Measurements from ENCODE around the gene ERH.

ERH gene

DNA sequence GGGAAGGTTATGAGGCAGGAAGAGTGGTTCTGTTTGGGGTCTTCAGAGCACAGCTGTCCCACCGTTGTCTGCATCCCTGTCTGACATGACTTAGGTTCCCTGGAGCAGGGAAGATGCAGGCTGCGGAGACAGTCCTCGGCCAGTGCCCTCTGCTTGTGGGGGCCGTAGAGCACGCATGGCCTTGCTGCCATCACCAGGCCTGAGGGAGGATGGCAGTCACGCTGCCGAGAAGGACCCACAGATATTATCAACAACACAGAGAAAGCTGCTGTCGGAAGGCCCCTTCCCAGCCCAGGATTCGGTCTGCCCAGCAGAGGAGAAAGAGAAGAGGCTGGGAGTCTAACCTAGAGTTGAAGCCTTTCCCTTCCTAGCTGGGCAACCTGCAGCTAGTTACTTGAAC lies 35.0 kb downstream of the ERH start:
- TF ChIP-seq POU2F2 (IDR thresholded peaks at IDR 0.05; ENCODE audit: low read depth, low read length) (no peak), POLR2AphosphoS5 (IDR thresholded peaks at IDR 0.05; ENCODE audit: low read depth, low read length) (no peak), PAX5 (IDR thresholded peaks at IDR 0.05; ENCODE audit: insufficient read depth, low read length, severe bottlenecking) (no peak), SPI1 (IDR thresholded peaks at IDR 0.05; ENCODE audit: low read depth, low read length) (no peak), POLR2A (IDR thresholded peaks at IDR 0.05; ENCODE audit: low read depth, low read length) (no peak), TAF1 (IDR thresholded peaks at IDR 0.05; ENCODE audit: low read depth, low read length) (no peak)
- DNase-seq (ENCODE audit: insufficient read length, low spot score) (no peak), FAIRE-seq (no peak)

DNA sequence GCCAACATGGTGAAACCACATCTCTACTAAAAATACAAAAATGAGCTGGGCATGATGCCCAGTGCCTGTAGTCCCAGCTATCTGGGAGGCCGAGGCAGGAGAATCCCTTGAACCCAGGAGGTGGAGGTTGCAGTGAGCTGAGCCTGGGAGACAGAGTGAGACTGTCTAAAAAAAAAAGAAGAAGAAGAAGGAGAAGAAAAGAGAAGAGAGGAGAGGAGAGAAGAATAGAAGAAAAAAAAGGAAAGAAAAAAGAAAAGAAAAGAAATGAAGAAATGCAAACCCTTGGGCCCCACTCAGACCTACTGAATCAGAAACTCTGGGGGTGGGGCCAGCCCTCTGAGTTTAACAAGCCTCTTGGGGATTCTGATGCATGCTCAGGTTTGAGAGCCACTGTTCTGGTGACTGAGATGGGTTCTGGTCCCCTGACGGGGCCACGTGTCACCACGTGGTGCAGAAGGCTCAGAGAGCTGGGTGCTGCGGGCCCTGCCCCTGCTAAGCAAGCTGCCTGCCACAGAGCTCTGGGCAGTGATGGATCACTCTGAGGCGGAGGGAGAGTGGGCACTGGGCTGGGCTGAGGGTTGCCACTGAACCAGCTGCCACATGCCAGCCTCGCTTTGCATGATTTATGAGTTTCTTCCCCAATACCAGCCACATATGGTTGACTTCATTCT lies 37.5 kb downstream of the ERH start:
- TF ChIP-seq POU2F2 (IDR thresholded peaks at IDR 0.05; ENCODE audit: low read depth, low read length) (no peak), POLR2A (IDR thresholded peaks at IDR 0.05; ENCODE audit: low read depth, low read length) (no peak), POLR2AphosphoS5 (IDR thresholded peaks at IDR 0.05; ENCODE audit: low read depth, low read length) (no peak), SPI1 (IDR thresholded peaks at IDR 0.05; ENCODE audit: low read depth, low read length) (no peak), TAF1 (IDR thresholded peaks at IDR 0.05; ENCODE audit: low read depth, low read length) (no peak), PAX5 (IDR thresholded peaks at IDR 0.05; ENCODE audit: insufficient read depth, low read length, severe bottlenecking) (no peak)
- FAIRE-seq, result peak; percentile 69

DNA sequence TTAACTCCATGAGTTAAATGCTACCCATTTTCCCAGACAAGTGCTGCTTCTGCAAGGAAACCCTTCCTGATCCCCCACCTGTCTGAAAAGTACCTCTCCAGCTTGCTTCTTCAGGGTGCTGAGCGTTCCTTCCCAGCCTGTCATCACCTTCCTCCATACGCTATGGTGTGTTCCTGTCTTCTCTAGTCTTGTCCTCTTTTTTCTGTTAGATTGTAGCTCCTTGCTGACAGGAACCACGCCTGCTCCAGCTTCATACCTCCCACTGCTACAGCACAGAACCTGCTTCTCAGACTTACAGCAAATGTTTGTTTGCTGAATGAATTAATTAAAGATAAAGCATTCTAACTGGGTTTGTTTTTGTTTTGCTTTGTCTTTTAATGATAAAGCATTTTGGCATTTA lies 39.1 kb downstream of the ERH start:
- FAIRE-seq, result no peak
- TF ChIP-seq POU2F2 (IDR thresholded peaks at IDR 0.05; ENCODE audit: low read depth, low read length), result no peak
- no peak for TF ChIP-seq POLR2AphosphoS5 (IDR thresholded peaks at IDR 0.05; ENCODE audit: low read depth, low read length)
- no peak for TF ChIP-seq SPI1 (IDR thresholded peaks at IDR 0.05; ENCODE audit: low read depth, low read length)
- TF ChIP-seq PAX5 (IDR thresholded peaks at IDR 0.05; ENCODE audit: insufficient read depth, low read length, severe bottlenecking), result no peak
- TF ChIP-seq POLR2A (IDR thresholded peaks at IDR 0.05; ENCODE audit: low read depth, low read length), result no peak
- DNase-seq (ENCODE audit: insufficient read length, low spot score), result no peak

More for the DNA sequence above, 37.5 kb downstream of the ERH start:
- no peak for DNase-seq (ENCODE audit: insufficient read length, low spot score)

DNA sequence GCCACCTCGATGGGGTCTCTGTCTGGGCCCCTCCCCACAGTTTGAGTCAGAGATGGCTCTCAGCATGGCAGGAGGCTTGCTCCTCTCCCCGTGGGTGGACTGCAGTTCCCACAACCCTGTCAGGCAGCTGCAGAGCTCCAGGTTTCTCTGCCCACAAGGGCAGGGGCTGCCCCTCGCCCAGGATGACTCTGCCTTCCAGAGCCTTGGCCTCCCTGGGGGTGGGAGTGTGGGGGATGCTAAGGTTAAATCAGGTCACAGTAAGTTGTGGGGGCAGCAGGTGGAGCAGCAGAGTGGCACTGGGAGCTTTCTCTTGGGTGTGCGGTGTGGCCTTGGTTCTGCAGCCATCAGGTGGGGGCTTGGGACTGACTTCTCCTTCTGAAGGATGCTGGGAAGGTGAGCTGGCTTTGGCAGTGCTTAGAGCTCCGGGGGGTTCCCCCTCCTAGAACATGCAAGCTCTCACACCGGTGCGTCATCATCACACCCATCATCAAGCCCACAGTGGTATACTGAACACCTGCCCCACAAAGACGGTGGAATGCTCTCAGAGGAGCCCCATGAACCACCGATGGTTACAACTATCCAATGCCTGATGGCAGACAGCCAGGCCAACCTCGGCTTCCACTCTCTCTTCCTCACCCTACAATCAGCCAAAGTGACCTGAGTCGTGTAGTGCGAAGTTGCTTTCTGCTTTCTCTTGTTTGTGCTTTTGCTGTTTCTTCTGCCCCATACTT lies 39.7 kb downstream of the ERH start:
- TF ChIP-seq POU2F2 (IDR thresholded peaks at IDR 0.05; ENCODE audit: low read depth, low read length), result peak; percentile 57; the same call in 1 of the 2 replicates
- no peak for TF ChIP-seq POLR2AphosphoS5 (IDR thresholded peaks at IDR 0.05; ENCODE audit: low read depth, low read length)
- 0 out of 2 replicates have a peak, but pooled peaks have one; percentile 1 for TF ChIP-seq SPI1 (IDR thresholded peaks at IDR 0.05; ENCODE audit: low read depth, low read length)
- DNase-seq (ENCODE audit: insufficient read length, low spot score) (no peak), FAIRE-seq (peak; percentile 71)

DNA sequence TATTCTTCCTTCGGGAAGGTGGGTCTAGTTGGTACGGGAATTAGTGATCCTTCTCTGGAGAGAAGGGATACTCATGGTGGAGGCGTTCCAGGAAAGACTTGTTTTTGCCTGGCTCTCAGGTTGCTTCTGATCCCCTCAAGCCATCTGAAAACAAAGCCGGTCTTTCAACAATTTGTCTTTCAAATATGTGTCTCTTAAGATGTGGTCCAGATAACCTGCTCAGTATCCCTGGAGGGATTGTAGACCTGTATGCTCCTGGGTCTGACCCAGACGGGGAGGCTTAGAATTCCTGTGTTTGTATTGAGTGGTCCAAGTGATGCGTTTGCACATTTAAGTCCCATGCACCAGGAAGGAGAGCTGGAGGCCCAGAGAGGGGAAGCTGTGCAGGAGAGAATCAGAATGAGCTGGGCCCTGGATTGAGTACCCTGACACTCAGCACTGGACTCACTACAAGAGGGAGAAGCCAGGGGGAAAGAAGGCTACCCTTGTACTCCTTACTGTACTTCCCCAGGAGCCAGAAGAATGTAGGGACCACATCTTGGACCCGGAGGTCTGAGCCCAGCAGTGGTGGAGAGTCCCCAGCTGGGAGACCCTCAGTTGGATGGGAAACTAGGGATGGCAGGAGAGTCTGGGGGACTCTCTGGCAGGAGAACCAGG lies 40.4 kb downstream of the ERH start:
- no peak for FAIRE-seq
- TF ChIP-seq POLR2A (IDR thresholded peaks at IDR 0.05; ENCODE audit: low read depth, low read length) (no peak), PAX5 (IDR thresholded peaks at IDR 0.05; ENCODE audit: insufficient read depth, low read length, severe bottlenecking) (no peak), SPI1 (IDR thresholded peaks at IDR 0.05; ENCODE audit: low read depth, low read length) (no peak), TAF1 (IDR thresholded peaks at IDR 0.05; ENCODE audit: low read depth, low read length) (no peak)
- no peak for DNase-seq (ENCODE audit: insufficient read length, low spot score)

DNA sequence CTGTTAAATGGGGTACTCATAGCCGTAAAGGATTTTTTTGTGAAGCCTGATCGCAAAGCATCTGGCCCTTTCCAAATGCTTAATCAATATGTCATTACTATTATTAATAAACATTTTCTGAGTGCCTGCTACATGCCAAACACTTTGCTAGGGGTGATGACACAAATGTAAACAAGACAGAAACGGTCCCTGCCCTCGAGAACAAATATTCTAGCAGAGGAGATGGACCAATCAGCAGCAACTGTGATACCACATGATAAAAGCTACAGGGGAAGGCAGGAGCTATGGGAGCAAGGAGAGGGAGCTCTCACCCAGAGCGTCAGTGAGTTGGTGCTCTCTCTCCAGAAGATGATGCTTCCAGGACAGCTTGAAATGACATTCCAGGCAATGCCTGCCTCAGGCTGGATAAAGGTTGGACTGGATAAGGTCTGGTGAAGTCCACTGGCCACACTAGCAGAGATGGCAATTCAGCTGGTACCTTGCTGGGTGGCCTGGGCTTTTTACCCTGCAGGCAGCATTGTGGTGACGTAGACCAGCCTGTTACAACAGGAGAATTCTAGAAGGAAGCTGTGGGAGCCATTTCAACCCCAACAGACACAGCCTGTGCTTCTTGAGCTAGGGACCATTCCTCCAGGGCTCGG lies 41.1 kb downstream of the ERH start:
- FAIRE-seq (no peak), DNase-seq (ENCODE audit: insufficient read length, low spot score) (no peak)
- no peak for TF ChIP-seq POU2F2 (IDR thresholded peaks at IDR 0.05; ENCODE audit: low read depth, low read length)
- TF ChIP-seq POLR2A (IDR thresholded peaks at IDR 0.05; ENCODE audit: low read depth, low read length), result no peak
- no peak for TF ChIP-seq SPI1 (IDR thresholded peaks at IDR 0.05; ENCODE audit: low read depth, low read length)
- TF ChIP-seq PAX5 (IDR thresholded peaks at IDR 0.05; ENCODE audit: insufficient read depth, low read length, severe bottlenecking), result no peak
- no peak for TF ChIP-seq POLR2AphosphoS5 (IDR thresholded peaks at IDR 0.05; ENCODE audit: low read depth, low read length)
- TF ChIP-seq TAF1 (IDR thresholded peaks at IDR 0.05; ENCODE audit: low read depth, low read length), result no peak

DNA sequence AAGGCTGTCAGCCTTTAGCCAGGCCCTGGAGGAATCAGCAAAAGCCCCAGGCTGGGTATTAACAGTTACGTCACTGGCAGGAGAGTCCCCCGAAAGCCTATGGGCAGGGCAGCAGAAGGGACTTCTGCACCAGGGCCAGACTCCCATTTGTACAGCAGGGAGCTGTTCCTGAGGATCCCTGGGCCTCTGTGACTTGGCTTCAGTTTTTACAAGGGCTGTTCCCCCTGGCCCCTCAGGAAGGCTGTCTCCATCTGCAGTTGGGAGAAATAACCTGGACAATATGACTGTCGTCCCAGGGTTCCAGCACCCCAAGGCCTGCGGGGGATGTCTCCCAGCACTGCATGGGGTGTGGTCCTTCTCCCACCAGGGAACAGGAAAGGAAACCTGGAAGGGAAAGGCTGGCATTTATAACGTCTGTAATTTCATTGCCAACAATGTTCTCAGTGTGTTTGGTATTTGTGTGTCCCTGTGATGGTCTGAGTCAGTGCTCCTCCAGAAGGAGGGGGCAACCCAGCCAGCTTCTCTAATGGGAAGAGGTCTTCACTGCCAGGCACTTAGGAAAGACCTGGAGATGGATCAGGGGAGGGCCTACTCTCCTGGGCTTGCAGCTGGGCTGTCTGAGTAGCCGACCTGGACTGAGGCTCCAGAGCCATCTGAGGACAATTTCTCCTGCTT lies 42.4 kb downstream of the ERH start:
- DNase-seq (ENCODE audit: insufficient read length, low spot score) (no peak), FAIRE-seq (peak; percentile 28)
- TF ChIP-seq SPI1 (IDR thresholded peaks at IDR 0.05; ENCODE audit: low read depth, low read length), result no peak
- TF ChIP-seq POLR2AphosphoS5 (IDR thresholded peaks at IDR 0.05; ENCODE audit: low read depth, low read length), result no peak
- TF ChIP-seq PAX5 (IDR thresholded peaks at IDR 0.05; ENCODE audit: insufficient read depth, low read length, severe bottlenecking), result no peak
- TF ChIP-seq POU2F2 (IDR thresholded peaks at IDR 0.05; ENCODE audit: low read depth, low read length), result no peak
- no peak for TF ChIP-seq POLR2A (IDR thresholded peaks at IDR 0.05; ENCODE audit: low read depth, low read length)
- TF ChIP-seq TAF1 (IDR thresholded peaks at IDR 0.05; ENCODE audit: low read depth, low read length), result no peak

DNA sequence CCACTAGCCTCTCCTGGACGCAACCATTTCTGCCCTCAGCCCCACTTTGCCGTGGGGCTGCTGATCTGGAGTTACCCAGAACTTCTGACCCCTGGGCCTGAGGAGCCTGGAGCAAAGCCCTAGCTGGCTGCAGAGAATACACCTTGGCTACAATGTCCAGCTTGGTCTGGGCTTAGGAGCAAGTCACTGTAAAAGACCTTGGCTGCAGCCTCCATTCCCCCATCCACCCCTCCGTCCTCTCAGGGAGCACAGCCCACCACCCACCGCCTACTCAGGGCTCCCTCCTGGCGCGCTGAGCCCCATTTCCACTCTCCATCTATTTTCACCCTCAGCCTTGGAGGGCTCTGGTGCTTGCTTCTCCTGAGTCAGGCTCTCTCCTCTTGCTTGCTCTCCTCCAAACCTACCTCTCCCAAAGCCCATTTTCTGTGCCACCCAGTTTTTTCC lies 42.9 kb downstream of the ERH start:
- no peak for TF ChIP-seq PAX5 (IDR thresholded peaks at IDR 0.05; ENCODE audit: insufficient read depth, low read length, severe bottlenecking)
- 0 out of 2 replicates have a peak, but pooled peaks have one; percentile 49 for TF ChIP-seq POU2F2 (IDR thresholded peaks at IDR 0.05; ENCODE audit: low read depth, low read length)
- TF ChIP-seq POLR2A (IDR thresholded peaks at IDR 0.05; ENCODE audit: low read depth, low read length), result no peak; the same call in 1 of the 2 replicates
- no peak for TF ChIP-seq SPI1 (IDR thresholded peaks at IDR 0.05; ENCODE audit: low read depth, low read length)
- no peak for DNase-seq (ENCODE audit: insufficient read length, low spot score)
- no peak for FAIRE-seq
